Esophagus muscularis mucosa (tissue), 4 donors: ENCODE data around the gene SMO.

Experiments used
- CTCF ChIP-seq, 3 experiments: fragments of 200-600 bp in 2 of 3; fragments of 450-650 bp in 1 of 3; sonication (generic) in 2 of 3; IDR thresholded peaks; one replicate each; pipeline ENCODE4 v1.5.1; 2017 to 2019; ENCODE audit warnings: antibody characterized with exemption in 3 of 3, mild to moderate bottlenecking in 2 of 3, moderate library complexity in 1 of 3
- EP300 ChIP-seq: sonication (generic); formaldehyde crosslinking; IDR thresholded peaks from one replicate; pipeline ENCODE4 v1.6.1; 2017; ENCODE audit warnings: antibody characterized with exemption
- POLR2A ChIP-seq: fragments of 450-650 bp; IDR thresholded peaks from one replicate; pipeline ENCODE4 v1.6.1; 2017; ENCODE audit warnings: antibody characterized with exemption, moderate library complexity, mild to moderate bottlenecking, low read depth
- POLR2AphosphoS5 ChIP-seq, 2 donors: sonication (generic); formaldehyde crosslinking; IDR thresholded peaks; one replicate each; pipeline ENCODE4 v1.6.1; 2017; ENCODE audit warnings: antibody characterized with exemption in 2 of 2

- TF ChIP-seq CTCF (IDR thresholded peaks at IDR 0.05): no peak
- no peak for TF ChIP-seq POLR2A
- no peak for TF ChIP-seq EP300
- no peak for TF ChIP-seq POLR2AphosphoS5 (IDR thresholded peaks at IDR 0.05)
Observed at GRCh38 chr7:129258649-129259389, 70.4 kb downstream of the SMO start.
